Naive B cell (primary cell): ENCODE results near the gene NAALADL2. TPM values are rescaled to one million over a fixed set of nuclear protein-coding genes. Genes with fewer than 3 reads are reported as not detected.

Experiments
- ATAC-seq, 2 donors: fragments of 150-1000 bp; cut with Tn5 transposase; 2 replicates each; pipeline ENCODE4 v1.10.0; 2021; ENCODE audit warnings: low read depth in 2 of 2, mild to moderate bottlenecking in 2 of 2, moderate library complexity in 2 of 2
- DNase-seq: peaks from one replicate; pipeline ENCODE4 v3.0.0; 2022
- H3K27ac Mint-ChIP-seq, 6 donors: one replicate each; pipeline ENCODE4 v1.8.0; 2020 to 2022; ENCODE audit warnings: mild to moderate bottlenecking in 6 of 6, mixed read lengths in 6 of 6, moderate library complexity in 5 of 6, inconsistent platforms in 2 of 6
- H3K27me3 Mint-ChIP-seq, 3 donors: one replicate each; pipeline ENCODE4 v1.8.0; 2021 to 2022; ENCODE audit warnings: mixed read lengths in 3 of 3, mild to moderate bottlenecking in 1 of 3
- H3K36me3 Mint-ChIP-seq, 2 donors: one replicate each; pipeline ENCODE4 v1.8.0; 2020 to 2022; ENCODE audit warnings: mixed read lengths in 2 of 2, inconsistent platforms in 1 of 2, mild to moderate bottlenecking in 1 of 2
- H3K4me1 Mint-ChIP-seq, 3 donors: one replicate each; pipeline ENCODE4 v1.8.0; 2020 to 2022; ENCODE audit warnings: mixed read lengths in 3 of 3, inconsistent platforms in 1 of 3, mild to moderate bottlenecking in 1 of 3, moderate library complexity in 1 of 3
- H3K4me3 Mint-ChIP-seq, 8 donors: one replicate each; pipeline ENCODE4 v1.8.0; 2020 to 2022; ENCODE audit warnings: mild to moderate bottlenecking in 8 of 8, mixed read lengths in 8 of 8, moderate library complexity in 8 of 8, inconsistent platforms in 2 of 8
- H3K9me3 Mint-ChIP-seq, 7 donors: one replicate each; pipeline ENCODE4 v1.8.0; 2020 to 2022; ENCODE audit warnings: mixed read lengths in 7 of 7, mild to moderate bottlenecking in 5 of 7, inconsistent platforms in 2 of 7, moderate library complexity in 1 of 7
- polyA plus RNA-seq, 6 donors: library from polyadenylated mRNA; unstranded; fragments of 300-500 nt; fragmentation: Illumina TruSeq; gene quantifications; one replicate each; pipeline ENCODE4 v1.2.3, GENCODE V29; 2021; ENCODE audit warnings: low read depth in 6 of 6

The NAALADL2 gene
- polyA plus RNA-seq, 6 donors from 2014 or later, result not detected

GRCh38 chr3:175018946-175019727, 160.0 kb downstream of the NAALADL2 start:
- Mint-ChIP-seq H3K27ac (no peak overlapping the region), H3K4me3 (no peak overlapping the region), H3K36me3 (no peaks in the 10 kb centered on the region), H3K4me1 (no peaks in the 10 kb centered on the region), H3K27me3 (no peaks in the 10 kb centered on the region), H3K9me3 (peaks cover 0 to 15% (median 2%) of the 10 kb centered on the region in 7 donors)
- no peak for DNase-seq
- no peak for ATAC-seq

- H3K4me1 Mint-ChIP-seq, result no peaks in the 10 kb centered on the region
- no peak overlapping the region for H3K27ac Mint-ChIP-seq
- H3K4me3 Mint-ChIP-seq, result no peak overlapping the region
- DNase-seq (no peak), ATAC-seq (no peak)
- no peaks in the 10 kb centered on the region for H3K27me3 Mint-ChIP-seq
- H3K36me3 Mint-ChIP-seq, result no peaks in the 10 kb centered on the region
- H3K9me3 Mint-ChIP-seq, result peaks cover 0 to 15% (median 2%) of the 10 kb centered on the region in 7 donors
Observed at GRCh38 chr3:175020101-175020500, 161.0 kb downstream of the NAALADL2 start.

GRCh38 chr3:175029828-175030227, 170.7 kb downstream of the NAALADL2 start:
- Mint-ChIP-seq H3K36me3 (no peaks in the 10 kb centered on the region), H3K27me3 (no peaks in the 10 kb centered on the region), H3K4me1 (no peaks in the 10 kb centered on the region), H3K9me3 (peaks cover 0 to 10% (median 6%) of the 10 kb centered on the region in 7 donors), H3K4me3 (no peak overlapping the region), H3K27ac (no peak overlapping the region)
- DNase-seq, result no peak
- ATAC-seq, result no peak

- Mint-ChIP-seq H3K4me1 (no peaks in the 10 kb centered on the region), H3K9me3 (peaks cover 0 to 11% (median 5%) of the 10 kb centered on the region in 7 donors), H3K27me3 (no peaks in the 10 kb centered on the region), H3K4me3 (no peak overlapping the region), H3K36me3 (no peaks in the 10 kb centered on the region), H3K27ac (no peak overlapping the region)
- ATAC-seq (no peak), DNase-seq (no peak)
Observed at GRCh38 chr3:175039875-175040274, 180.7 kb downstream of the NAALADL2 start.

GRCh38 chr3:175041369-175041768, 182.2 kb downstream of the NAALADL2 start:
- Mint-ChIP-seq H3K4me1 (no peaks in the 10 kb centered on the region), H3K36me3 (no peaks in the 10 kb centered on the region), H3K27ac (no peak overlapping the region), H3K27me3 (no peaks in the 10 kb centered on the region), H3K4me3 (no peak overlapping the region), H3K9me3 (peaks cover 0 to 11% (median 4%) of the 10 kb centered on the region in 7 donors)
- ATAC-seq (no peak), DNase-seq (no peak)

GRCh38 chr3:175046601-175047000, 187.5 kb downstream of the NAALADL2 start:
- Mint-ChIP-seq H3K4me3 (no peak overlapping the region), H3K4me1 (no peaks in the 10 kb centered on the region), H3K36me3 (no peaks in the 10 kb centered on the region), H3K27ac (no peak overlapping the region), H3K27me3 (no peaks in the 10 kb centered on the region), H3K9me3 (peaks cover 0 to 18% (median 4%) of the 10 kb centered on the region in 7 donors)
- ATAC-seq, result no peak
- DNase-seq, result no peak

GRCh38 chr3:175047786-175048185, 188.7 kb downstream of the NAALADL2 start:
- Mint-ChIP-seq H3K27ac (no peak overlapping the region), H3K36me3 (no peaks in the 10 kb centered on the region), H3K9me3 (peaks cover 0 to 20% (median 6%) of the 10 kb centered on the region in 7 donors), H3K4me1 (no peaks in the 10 kb centered on the region), H3K27me3 (no peaks in the 10 kb centered on the region), H3K4me3 (no peak overlapping the region)
- no peak for ATAC-seq
- no peak for DNase-seq

- Mint-ChIP-seq H3K27ac (no peak overlapping the region), H3K4me3 (no peak overlapping the region), H3K36me3 (no peaks in the 10 kb centered on the region), H3K9me3 (peaks cover 6 to 31% (median 12%) of the 10 kb centered on the region in 7 donors), H3K27me3 (no peaks in the 10 kb centered on the region), H3K4me1 (no peaks in the 10 kb centered on the region)
- DNase-seq (no peak), ATAC-seq (no peak)
Observed at GRCh38 chr3:175057401-175057800, 198.3 kb downstream of the NAALADL2 start.

- Mint-ChIP-seq H3K27ac (no peak overlapping the region), H3K4me3 (no peak overlapping the region), H3K4me1 (no peaks in the 10 kb centered on the region), H3K27me3 (no peaks in the 10 kb centered on the region), H3K9me3 (peaks cover 3 to 26% (median 11%) of the 10 kb centered on the region in 7 donors), H3K36me3 (no peaks in the 10 kb centered on the region)
- ATAC-seq (no peak), DNase-seq (no peak)
Observed at GRCh38 chr3:175059788-175060187, 200.7 kb downstream of the NAALADL2 start.

GRCh38 chr3:175065497-175065896, 206.4 kb downstream of the NAALADL2 start:
- ATAC-seq, result no peak
- H3K4me1 Mint-ChIP-seq, result no peaks in the 10 kb centered on the region
- H3K9me3 Mint-ChIP-seq, result peaks cover 0 to 10% (median 0%) of the 10 kb centered on the region in 7 donors
- H3K4me3 Mint-ChIP-seq, result no peak overlapping the region
- H3K27me3 Mint-ChIP-seq, result no peaks in the 10 kb centered on the region
- H3K36me3 Mint-ChIP-seq, result no peaks in the 10 kb centered on the region
- no peak overlapping the region for H3K27ac Mint-ChIP-seq
- DNase-seq, result no peak

- H3K27me3 Mint-ChIP-seq, result no peaks in the 10 kb centered on the region
- H3K4me3 Mint-ChIP-seq, result no peak overlapping the region
- ATAC-seq (no peak), DNase-seq (no peak)
- no peaks in the 10 kb centered on the region for H3K36me3 Mint-ChIP-seq
- peaks cover 0 to 10% (median 0%) of the 10 kb centered on the region in 7 donors for H3K9me3 Mint-ChIP-seq
- H3K4me1 Mint-ChIP-seq, result no peaks in the 10 kb centered on the region
- H3K27ac Mint-ChIP-seq, result no peak overlapping the region
Observed at GRCh38 chr3:175066617-175067415, 207.7 kb downstream of the NAALADL2 start.

- no peak overlapping the region for H3K4me3 Mint-ChIP-seq
- H3K27me3 Mint-ChIP-seq, result no peaks in the 10 kb centered on the region
- no peak for ATAC-seq
- H3K4me1 Mint-ChIP-seq, result no peaks in the 10 kb centered on the region
- peaks cover 0 to 10% (median 0%) of the 10 kb centered on the region in 7 donors for H3K9me3 Mint-ChIP-seq
- DNase-seq, result no peak
- no peak overlapping the region for H3K27ac Mint-ChIP-seq
- H3K36me3 Mint-ChIP-seq, result no peaks in the 10 kb centered on the region
Observed at GRCh38 chr3:175068587-175068986, 209.5 kb downstream of the NAALADL2 start.

GRCh38 chr3:175070946-175071345, 211.8 kb downstream of the NAALADL2 start:
- peaks cover 0 to 10% (median 0%) of the 10 kb centered on the region in 7 donors for H3K9me3 Mint-ChIP-seq
- H3K27me3 Mint-ChIP-seq, result no peaks in the 10 kb centered on the region
- no peak overlapping the region for H3K4me3 Mint-ChIP-seq
- no peak for ATAC-seq
- no peak for DNase-seq
- H3K36me3 Mint-ChIP-seq, result no peaks in the 10 kb centered on the region
- no peaks in the 10 kb centered on the region for H3K4me1 Mint-ChIP-seq
- H3K27ac Mint-ChIP-seq, result no peak overlapping the region
